Measurements from ENCODE around the gene NCOA7.

The NCOA7 gene

DNA sequence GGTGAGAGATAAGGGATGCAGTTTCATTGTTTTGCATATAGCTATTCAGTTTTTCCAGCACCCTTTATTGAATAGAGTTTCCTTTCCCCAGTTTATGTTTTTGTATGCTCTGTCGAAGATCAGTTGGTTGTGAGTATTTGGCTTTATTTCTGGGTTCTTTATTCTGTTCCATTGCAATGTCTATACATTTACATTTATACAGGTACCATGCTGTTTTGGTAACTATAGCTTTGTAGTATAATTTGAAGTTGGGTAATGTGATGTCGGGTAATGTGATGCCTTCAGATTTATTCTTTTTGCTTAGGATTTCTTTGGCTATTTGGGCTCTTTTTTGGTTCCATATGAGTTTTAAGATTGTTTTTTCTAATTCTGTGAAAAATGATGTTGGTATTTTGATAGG, 61.8 kb downstream of the NCOA7 start:
- H2AFZ ChIP-seq (ENCODE audit: low read length), result no peak overlapping the region
- H3K27ac ChIP-seq (ENCODE audit: low read depth, low read length, poor library complexity, severe bottlenecking), result no peak overlapping the region
- H3K4me1 ChIP-seq (ENCODE audit: insufficient read depth, low read length, severe bottlenecking), result no peaks in the 10 kb centered on the region
- no peaks in the 10 kb centered on the region for H3F3A ChIP-seq (ENCODE audit: insufficient read depth, low read length)
- H3K4me2 ChIP-seq (ENCODE audit: low read length), result no peak overlapping the region
- no peak overlapping the region for H3K9ac ChIP-seq (ENCODE audit: low read length)
- no peaks in the 10 kb centered on the region for H4K20me1 ChIP-seq (ENCODE audit: insufficient read depth, low read length)
- H3K79me2 ChIP-seq (ENCODE audit: insufficient read depth, low read length), result peaks cover 25% of the 10 kb centered on the region
- no peaks in the 10 kb centered on the region for H3K9me2 ChIP-seq (ENCODE audit: low read depth, low read length)
- H3K36me3 ChIP-seq (ENCODE audit: insufficient read depth, low read length), result peaks cover 28% of the 10 kb centered on the region
- H3K4me3 ChIP-seq (ENCODE audit: low read depth, low read length, poor library complexity, severe bottlenecking), result no peak overlapping the region
- H3K27me3 ChIP-seq (ENCODE audit: insufficient read depth, low read length), result no peaks in the 10 kb centered on the region
- H3K9me3 ChIP-seq (ENCODE audit: low read length), result 0 out of 2 replicates have a peak, but pooled peaks cover 5% of the 10 kb centered on the region
- no peak for TF ChIP-seq EZH2 (IDR thresholded peaks at IDR 0.05; ENCODE audit: borderline replicate concordance, low read length)
- TF ChIP-seq, protein P1, sequence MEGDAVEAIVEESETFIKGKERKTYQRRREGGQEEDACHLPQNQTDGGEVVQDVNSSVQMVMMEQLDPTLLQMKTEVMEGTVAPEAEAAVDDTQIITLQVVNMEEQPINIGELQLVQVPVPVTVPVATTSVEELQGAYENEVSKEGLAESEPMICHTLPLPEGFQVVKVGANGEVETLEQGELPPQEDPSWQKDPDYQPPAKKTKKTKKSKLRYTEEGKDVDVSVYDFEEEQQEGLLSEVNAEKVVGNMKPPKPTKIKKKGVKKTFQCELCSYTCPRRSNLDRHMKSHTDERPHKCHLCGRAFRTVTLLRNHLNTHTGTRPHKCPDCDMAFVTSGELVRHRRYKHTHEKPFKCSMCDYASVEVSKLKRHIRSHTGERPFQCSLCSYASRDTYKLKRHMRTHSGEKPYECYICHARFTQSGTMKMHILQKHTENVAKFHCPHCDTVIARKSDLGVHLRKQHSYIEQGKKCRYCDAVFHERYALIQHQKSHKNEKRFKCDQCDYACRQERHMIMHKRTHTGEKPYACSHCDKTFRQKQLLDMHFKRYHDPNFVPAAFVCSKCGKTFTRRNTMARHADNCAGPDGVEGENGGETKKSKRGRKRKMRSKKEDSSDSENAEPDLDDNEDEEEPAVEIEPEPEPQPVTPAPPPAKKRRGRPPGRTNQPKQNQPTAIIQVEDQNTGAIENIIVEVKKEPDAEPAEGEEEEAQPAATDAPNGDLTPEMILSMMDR (IDR thresholded peaks at IDR 0.05; ENCODE audit: low read length), result no peak

DNA sequence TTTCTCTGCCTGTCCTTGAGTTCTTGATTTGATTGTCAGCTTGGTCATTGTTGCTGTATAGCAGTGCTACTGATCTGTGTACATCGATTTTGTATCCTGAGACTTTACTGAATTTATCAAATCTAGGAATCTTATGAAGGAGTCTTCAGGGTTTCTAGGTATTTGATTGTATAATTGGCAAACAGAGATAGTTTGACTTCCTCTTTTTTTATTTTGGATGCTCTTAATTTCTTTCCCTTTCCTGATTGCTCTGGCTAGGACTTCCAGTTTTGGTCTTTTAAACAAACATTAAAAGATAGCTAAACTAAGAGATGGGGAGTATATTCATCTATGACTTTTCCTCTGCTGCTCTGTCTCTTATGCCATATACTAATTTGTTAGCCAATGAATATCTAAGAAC, 62.4 kb downstream of the NCOA7 start:
- TF ChIP-seq, protein P1 (IDR thresholded peaks at IDR 0.05; ENCODE audit: low read length), result no peak
- no peak for TF ChIP-seq EZH2 (IDR thresholded peaks at IDR 0.05; ENCODE audit: borderline replicate concordance, low read length)
- Histone ChIP-seq H3K9me2 (ENCODE audit: low read depth, low read length) (no peaks in the 10 kb centered on the region), H3K4me2 (ENCODE audit: low read length) (no peak overlapping the region), H3K4me1 (ENCODE audit: insufficient read depth, low read length, severe bottlenecking) (no peaks in the 10 kb centered on the region), H4K20me1 (ENCODE audit: insufficient read depth, low read length) (no peaks in the 10 kb centered on the region), H3K79me2 (ENCODE audit: insufficient read depth, low read length) (peaks cover 25% of the 10 kb centered on the region), H3K9ac (ENCODE audit: low read length) (no peak overlapping the region), H3K27me3 (ENCODE audit: insufficient read depth, low read length) (no peaks in the 10 kb centered on the region), H3K36me3 (ENCODE audit: insufficient read depth, low read length) (peaks cover 34% of the 10 kb centered on the region), H3K27ac (ENCODE audit: low read depth, low read length, poor library complexity, severe bottlenecking) (no peak overlapping the region), H3K9me3 (ENCODE audit: low read length) (0 out of 2 replicates have a peak, but pooled peaks cover 5% of the 10 kb centered on the region), H2AFZ (ENCODE audit: low read length) (no peak overlapping the region), H3F3A (ENCODE audit: insufficient read depth, low read length) (no peaks in the 10 kb centered on the region), H3K4me3 (ENCODE audit: low read depth, low read length, poor library complexity, severe bottlenecking) (no peak overlapping the region)

DNA sequence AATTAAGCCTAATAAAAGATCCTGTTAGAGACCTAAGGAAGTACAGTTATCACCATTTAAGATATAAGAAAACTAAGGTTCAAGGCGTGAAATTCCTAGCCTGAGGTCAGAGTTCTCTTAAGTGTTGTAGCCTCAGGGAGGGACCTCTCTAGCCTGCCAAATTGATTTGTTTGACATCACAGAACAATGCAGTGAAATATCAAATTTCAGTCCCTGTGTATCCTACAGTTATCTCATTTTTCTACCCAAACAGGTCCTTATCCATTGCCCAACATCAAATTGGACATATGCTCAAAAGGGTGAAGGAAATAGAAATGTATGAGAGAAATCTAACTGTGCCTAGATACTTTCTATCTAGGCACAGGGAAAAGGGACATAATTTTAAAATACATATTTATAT, 63.0 kb downstream of the NCOA7 start:
- no peaks in the 10 kb centered on the region for H3K9me2 ChIP-seq (ENCODE audit: low read depth, low read length)
- no peak overlapping the region for H3K4me2 ChIP-seq (ENCODE audit: low read length)
- no peaks in the 10 kb centered on the region for H4K20me1 ChIP-seq (ENCODE audit: insufficient read depth, low read length)
- H3F3A ChIP-seq (ENCODE audit: insufficient read depth, low read length), result no peaks in the 10 kb centered on the region
- H3K9me3 ChIP-seq (ENCODE audit: low read length), result 0 out of 2 replicates have a peak, but pooled peaks cover 5% of the 10 kb centered on the region
- peaks cover 38% of the 10 kb centered on the region for H3K36me3 ChIP-seq (ENCODE audit: insufficient read depth, low read length)
- TF ChIP-seq EZH2 (IDR thresholded peaks at IDR 0.05; ENCODE audit: borderline replicate concordance, low read length), result no peak
- TF ChIP-seq, protein P1 (IDR thresholded peaks at IDR 0.05; ENCODE audit: low read length), result no peak
- peaks cover 25% of the 10 kb centered on the region for H3K79me2 ChIP-seq (ENCODE audit: insufficient read depth, low read length)
- H3K4me1 ChIP-seq (ENCODE audit: insufficient read depth, low read length, severe bottlenecking), result no peaks in the 10 kb centered on the region
- no peak overlapping the region for H3K4me3 ChIP-seq (ENCODE audit: low read depth, low read length, poor library complexity, severe bottlenecking)
- H2AFZ ChIP-seq (ENCODE audit: low read length), result no peak overlapping the region
- no peak overlapping the region for H3K27ac ChIP-seq (ENCODE audit: low read depth, low read length, poor library complexity, severe bottlenecking)
- no peak overlapping the region for H3K9ac ChIP-seq (ENCODE audit: low read length)
- H3K27me3 ChIP-seq (ENCODE audit: insufficient read depth, low read length), result no peaks in the 10 kb centered on the region
